H9 (cell line): ENCODE results near the gene GOLGA8O. TPM values are rescaled to one million over a fixed set of nuclear protein-coding genes. Genes with fewer than 3 reads are reported as not detected.
"Not testable (repeated sequence)": the region's sequence is repeated elsewhere in the genome, so short reads cannot be mapped to it uniquely, and the experiment has no call there.

Source experiments
- DNase-seq: peaks from one replicate; pipeline ENCODE4 v3.0.0-alpha.2; 2017
- H2AFZ ChIP-seq: one replicate; pipeline ENCODE4 v1.6.1; 2013; ENCODE audit warnings: mild to moderate bottlenecking, low read length, control low read depth, moderate library complexity
- H2AK5ac ChIP-seq: 2 replicates; pipeline ENCODE4 v1.6.1; 2013; ENCODE audit warnings: low read length, control low read depth, mixed read lengths; ENCODE audit not compliant: insufficient read length
- H2BK120ac ChIP-seq: one replicate; pipeline ENCODE4 v1.6.1; 2013; ENCODE audit warnings: low read depth, mild to moderate bottlenecking, low read length, control low read depth, inconsistent platforms; ENCODE audit not compliant: poor library complexity, severe bottlenecking
- H2BK12ac ChIP-seq: 2 replicates; pipeline ENCODE4 v1.6.1; 2013; ENCODE audit warnings: low read length, control low read depth, mixed read lengths, low read depth; ENCODE audit not compliant: insufficient read length
- H2BK15ac ChIP-seq: 2 replicates; pipeline ENCODE4 v1.6.1; 2013; ENCODE audit warnings: low read depth, low read length, control low read depth
- H2BK20ac ChIP-seq: one replicate; pipeline ENCODE4 v1.6.1; 2013; ENCODE audit warnings: low read depth, mild to moderate bottlenecking, low read length, control low read depth, inconsistent platforms; ENCODE audit not compliant: poor library complexity, severe bottlenecking
- H2BK5ac ChIP-seq: 2 replicates; pipeline ENCODE4 v1.6.1; 2013; ENCODE audit warnings: low read length, control low read depth, mixed read lengths; ENCODE audit not compliant: insufficient read length
- H3K14ac ChIP-seq: 2 replicates; pipeline ENCODE4 v1.6.1; 2013; ENCODE audit warnings: low read length, control low read depth; ENCODE audit not compliant: insufficient read depth
- H3K18ac ChIP-seq: 2 replicates; pipeline ENCODE4 v1.6.1; 2013; ENCODE audit warnings: low read depth, mild to moderate bottlenecking, mixed read lengths, low read length, control low read depth; ENCODE audit not compliant: insufficient read length
- H3K23ac ChIP-seq: 2 replicates; pipeline ENCODE4 v1.6.1; 2013; ENCODE audit warnings: low read length, control low read depth, mixed read lengths, low read depth; ENCODE audit not compliant: insufficient read length
- H3K23me2 ChIP-seq: 2 replicates; pipeline ENCODE4 v1.6.1; 2013; ENCODE audit warnings: low read depth, mild to moderate bottlenecking, mixed read lengths, low read length, control low read depth; ENCODE audit not compliant: insufficient read length, poor library complexity, severe bottlenecking
- H3K27ac ChIP-seq: 2 replicates; pipeline ENCODE4 v1.5.1; 2013; ENCODE audit warnings: low read length, control low read depth, mixed read lengths, low read depth; ENCODE audit not compliant: insufficient read length
- H3K27me3 ChIP-seq: 2 replicates; pipeline ENCODE4 v1.6.1; 2013; ENCODE audit warnings: low read length, control low read depth, inconsistent platforms; ENCODE audit not compliant: insufficient read depth
- H3K4ac ChIP-seq: 2 replicates; pipeline ENCODE4 v1.6.1; 2013; ENCODE audit warnings: low read depth, mild to moderate bottlenecking, control low read depth, inconsistent platforms, low read length, moderate library complexity
- H3K4me1 ChIP-seq: 2 replicates; pipeline ENCODE4 v1.6.1; 2013; ENCODE audit warnings: low read length, control low read depth, inconsistent platforms; ENCODE audit not compliant: insufficient read depth
- H3K4me2 ChIP-seq: 2 replicates; pipeline ENCODE4 v1.6.1; 2013; ENCODE audit warnings: low read length, control low read depth, mixed read lengths; ENCODE audit not compliant: insufficient read length, insufficient read depth
- H3K56ac ChIP-seq: 2 replicates; pipeline ENCODE4 v1.6.1; 2013; ENCODE audit warnings: low read depth, mild to moderate bottlenecking, mixed read lengths, low read length, control low read depth; ENCODE audit not compliant: insufficient read length
- H3K79me1 ChIP-seq: 2 replicates; pipeline ENCODE4 v1.6.1; 2013; ENCODE audit warnings: low read depth, mild to moderate bottlenecking, moderate library complexity, low read length, control low read depth, inconsistent platforms; ENCODE audit not compliant: insufficient read depth, poor library complexity, severe bottlenecking
- H3K79me2 ChIP-seq: 2 replicates; pipeline ENCODE4 v1.6.1; 2013; ENCODE audit warnings: low read length, control low read depth, inconsistent platforms; ENCODE audit not compliant: insufficient read depth
- H3K9ac ChIP-seq: 2 replicates; pipeline ENCODE4 v1.6.1; 2013; ENCODE audit warnings: low read length, control low read depth, mixed read lengths; ENCODE audit not compliant: insufficient read length; ENCODE audit errors: extremely low read depth
- H3K9me3 ChIP-seq: one replicate; pipeline ENCODE4 v1.6.1; 2013; ENCODE audit warnings: low read depth, low read length, inconsistent platforms; ENCODE audit not compliant: control insufficient read depth
- H3T11ph ChIP-seq: one replicate; pipeline ENCODE4 v1.6.1; 2013; ENCODE audit warnings: mild to moderate bottlenecking, low read length, control low read depth, inconsistent platforms
- H4K20me1 ChIP-seq: one replicate; pipeline ENCODE4 v1.6.1; 2013; ENCODE audit not compliant: control insufficient read depth, insufficient read length, insufficient read depth
- H4K5ac ChIP-seq: 2 replicates; pipeline ENCODE4 v1.6.1; 2013; ENCODE audit warnings: low read depth, mild to moderate bottlenecking, mixed read lengths, low read length, control low read depth; ENCODE audit not compliant: insufficient read length
- H4K8ac ChIP-seq: replicated peaks from 2 replicates; pipeline ENCODE4 v1.6.1; 2013; ENCODE audit warnings: low read length, control low read depth, mixed read lengths, low read depth; ENCODE audit not compliant: insufficient read length
- H4K91ac ChIP-seq: 2 replicates; pipeline ENCODE4 v1.6.1; 2013; ENCODE audit warnings: low read depth, mild to moderate bottlenecking, moderate library complexity, mixed read lengths, low read length, control low read depth; ENCODE audit not compliant: insufficient read length
- H3K27ac Mint-ChIP-seq, 3 experiments: 2 replicates in 2 of 3; 3 replicates in 1 of 3; pipeline ENCODE4 v1.8.0; 2020 to 2021; ENCODE audit warnings: mixed read lengths in 3 of 3, mild to moderate bottlenecking in 1 of 3, moderate library complexity in 1 of 3
- H3K27me3 Mint-ChIP-seq: 2 replicates; pipeline ENCODE4 v1.8.0; 2021; ENCODE audit warnings: low read depth, mild to moderate bottlenecking, moderate library complexity, mixed read lengths
- H3K36me3 Mint-ChIP-seq, 3 experiments: 2 replicates in 2 of 3; 3 replicates in 1 of 3; pipeline ENCODE4 v1.8.0; 2020 to 2021; ENCODE audit warnings: low read depth in 3 of 3, mixed read lengths in 3 of 3; ENCODE audit not compliant: insufficient read depth in 1 of 3
- H3K4me1 Mint-ChIP-seq, 2 experiments: 2 replicates each; pipeline ENCODE4 v1.8.0; 2020; ENCODE audit warnings: mixed read lengths in 2 of 2
- H3K4me3 Mint-ChIP-seq, 2 experiments: 2 replicates in 1 of 2; 3 replicates in 1 of 2; pipeline ENCODE4 v1.8.0; 2020 to 2021; ENCODE audit warnings: mild to moderate bottlenecking in 2 of 2, mixed read lengths in 2 of 2, moderate library complexity in 1 of 2
- H3K9me3 Mint-ChIP-seq, 2 experiments: 2 replicates in 1 of 2; 3 replicates in 1 of 2; pipeline ENCODE4 v1.8.0; 2020; ENCODE audit warnings: mild to moderate bottlenecking in 2 of 2, mixed read lengths in 2 of 2, moderate library complexity in 1 of 2
- WGBS: extraction: QIAGEN DNeasy Blood & Tissue Kit; methylation state at CpG from one replicate; pipeline ENCODE4 v1.1.7; 2013; ENCODE audit warnings: missing lambda C conversion rate, low lambda C conversion rate, mixed read lengths; ENCODE audit not compliant: insufficient read length; ENCODE audit errors: extremely low coverage; 5-methylcytosine and 5-hydroxymethylcytosine counted together
- total RNA-seq: library from RNA; stranded (reverse); gene quantifications from 2 replicates; pipeline ENCODE4 v1.2.1, GENCODE V29; 2021

Gene GOLGA8O
- total RNA-seq, 1 experiment from 2014 or later = not detected

DNA sequence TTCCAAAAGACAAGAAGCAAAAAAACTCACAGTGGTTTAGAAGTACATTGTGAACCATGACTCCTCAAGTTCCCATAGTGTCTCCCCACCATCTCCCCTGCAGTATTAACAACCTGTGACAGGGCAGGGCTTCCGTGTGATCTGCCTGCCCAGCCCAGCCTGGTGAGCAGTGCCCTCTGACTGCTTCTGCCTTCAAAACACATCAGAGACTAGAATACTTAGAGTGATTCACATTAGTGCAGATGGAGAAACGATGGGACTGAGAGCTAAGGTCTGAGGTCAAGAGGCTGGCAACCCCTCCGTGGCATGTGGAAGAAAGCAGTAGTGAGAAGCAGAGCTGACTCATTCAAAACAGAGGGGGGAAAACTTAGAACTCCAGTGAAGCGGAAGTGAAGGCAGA is 27.8 kb downstream of the GOLGA8O start:
- not testable (repeated sequence) for H3K18ac ChIP-seq, H4K8ac ChIP-seq, H3K23me2 ChIP-seq, H3K4ac ChIP-seq, H2AFZ ChIP-seq, H3K4me1 ChIP-seq, H2BK20ac ChIP-seq, H3K56ac ChIP-seq, H3K36me3 Mint-ChIP-seq, H3K27ac ChIP-seq, H3K27me3 Mint-ChIP-seq, H2BK15ac ChIP-seq, DNase-seq, H3K4me2 ChIP-seq, H3K9ac ChIP-seq, H3K4me3 Mint-ChIP-seq, H3K79me2 ChIP-seq, H3K9me3 Mint-ChIP-seq, H3K27me3 ChIP-seq, H2BK12ac ChIP-seq, H4K5ac ChIP-seq, H3K27ac Mint-ChIP-seq, H3K9me3 ChIP-seq, H3K4me1 Mint-ChIP-seq, H2BK5ac ChIP-seq, H3T11ph ChIP-seq, H2BK120ac ChIP-seq, H4K20me1 ChIP-seq, H3K23ac ChIP-seq, H3K14ac ChIP-seq, H2AK5ac ChIP-seq, H4K91ac ChIP-seq, H3K79me1 ChIP-seq
- WGBS = no CpG with 5 or more reads among the region's 4 CpGs

DNA sequence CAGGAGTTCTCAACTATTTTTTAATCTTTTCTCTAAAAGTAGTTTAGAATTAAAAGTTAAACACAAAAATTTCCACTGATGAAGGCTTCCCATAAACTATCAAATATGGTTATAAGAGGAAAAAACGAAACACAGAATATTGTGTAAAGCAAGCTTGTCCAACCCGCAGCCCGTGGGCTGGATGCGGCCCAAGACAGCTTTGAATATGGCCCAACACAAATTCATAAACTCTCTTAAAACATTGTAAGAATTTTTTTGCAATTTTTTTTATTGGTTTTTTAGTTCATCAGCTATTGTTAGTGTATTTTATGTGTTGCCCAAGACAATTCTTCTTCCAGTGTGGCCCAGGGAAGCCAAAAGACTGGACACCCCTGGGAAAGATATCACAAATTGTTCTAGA is 28.9 kb downstream of the GOLGA8O start:
- not testable (repeated sequence) for H3K9me3 ChIP-seq, H4K20me1 ChIP-seq, DNase-seq, H2BK12ac ChIP-seq, H4K8ac ChIP-seq, H3T11ph ChIP-seq, H3K4me1 ChIP-seq, H3K18ac ChIP-seq, H3K4me1 Mint-ChIP-seq, H3K14ac ChIP-seq, H3K27ac ChIP-seq, H3K56ac ChIP-seq, H3K27me3 ChIP-seq, H3K4me3 Mint-ChIP-seq, H3K23ac ChIP-seq, H3K9me3 Mint-ChIP-seq, H3K36me3 Mint-ChIP-seq, H2AK5ac ChIP-seq, H4K91ac ChIP-seq, H2AFZ ChIP-seq, H4K5ac ChIP-seq, H2BK20ac ChIP-seq, H3K27me3 Mint-ChIP-seq, H3K9ac ChIP-seq, H2BK15ac ChIP-seq, H3K23me2 ChIP-seq, H3K4ac ChIP-seq, H2BK120ac ChIP-seq, H3K79me1 ChIP-seq, H3K27ac Mint-ChIP-seq, H3K79me2 ChIP-seq, H3K4me2 ChIP-seq, H2BK5ac ChIP-seq
- no CpG with 5 or more reads among the region's 4 CpGs for WGBS
